H1 (cell line): ENCODE measurements around the gene USP13. TPM values are rescaled to one million over a fixed set of nuclear protein-coding genes. Genes with fewer than 3 reads are reported as not detected.

ENCODE experiments used
- CREB1 ChIP-seq: IDR thresholded peaks from 2 replicates; pipeline ENCODE4 v1.6.1; 2012; ENCODE audit warnings: inconsistent platforms
- CTBP2 ChIP-seq: IDR thresholded peaks from 2 replicates; pipeline ENCODE4 v1.7.0; 2011; ENCODE audit warnings: borderline replicate concordance, mild to moderate bottlenecking, moderate library complexity, mixed read lengths, low read length; ENCODE audit not compliant: insufficient read depth, insufficient read length
- SAP30 ChIP-seq: fragments of 300-600 bp; sonication (generic); IDR thresholded peaks from 2 replicates; pipeline ENCODE4 v1.7.1; 2012; ENCODE audit warnings: low read length, moderate library complexity, mild to moderate bottlenecking, inconsistent platforms; ENCODE audit not compliant: insufficient read depth, insufficient replicate concordance
- polyA plus RNA-seq, 7 experiments: library from polyadenylated mRNA; depleted of rRNA in 3 of 7; stranded (reverse) in 5 of 7; unstranded in 2 of 7; fragments of >200 nt in 5 of 7; fragments of 200-250 nt in 2 of 7; gene quantifications; 1 replicate in 5 of 7; 2 replicates in 1 of 7; 4 replicates in 1 of 7; pipeline versions ENCODE4 v1.2.1 to v1.2.3, GENCODE V29; 2011 to 2013; ENCODE audit warnings: missing spikeins in 2 of 7, mixed read lengths in 2 of 7
- total RNA-seq: library from RNA; stranded (reverse); fragmentation: NEBNext Ultra II Directional; extraction: Animal tissue kit (Norgen Biotek cat#: 25700); gene quantifications from 2 replicates; pipeline ENCODE4 v1.2.1, GENCODE V29; 2021

The USP13 gene
- total and polyA plus RNA-seq, 2 of the 8 experiments (the other 6 are each of a cell fraction or from before 2014, with no cell fraction given): 7.9 to 25.9 TPM

DNA sequence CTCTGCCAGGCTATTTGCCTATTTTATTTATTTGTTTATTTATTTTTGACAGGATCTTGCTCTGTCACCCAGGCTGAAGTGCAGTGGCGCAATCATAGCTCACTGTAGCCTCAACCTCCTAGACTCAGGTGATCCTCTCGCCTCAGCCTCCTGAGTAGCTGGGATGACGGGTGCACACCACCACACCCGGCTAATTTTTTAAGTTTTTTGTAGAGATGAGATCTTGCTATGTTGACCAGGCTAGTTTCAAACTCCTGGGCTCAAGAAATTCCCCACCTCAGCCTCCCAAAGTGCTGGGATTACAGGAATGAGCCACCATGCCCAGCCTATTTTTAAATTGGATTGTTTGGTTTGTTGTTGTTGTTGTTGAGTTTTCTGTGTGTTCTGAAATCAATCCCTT lies 42.8 kb upstream of the USP13 start (continued):
- TF ChIP-seq CREB1 (no peak), SAP30 (no peak), CTBP2 (no peak)
